ENCODE data around the gene RANBP17. TPM values are rescaled to one million over a fixed set of nuclear protein-coding genes. Genes with fewer than 3 reads are reported as not detected.

The RANBP17 gene
- total RNA-seq, 1 donor from 2014 or later = 2.0 TPM

- no peak for DNase-seq (ENCODE audit: low read depth)
These were observed 451.8 kb downstream of the RANBP17 start for GRCh38 chr5:171313481-171314206.

- no peak for DNase-seq (ENCODE audit: low read depth)
These were observed 453.0 kb downstream of the RANBP17 start for GRCh38 chr5:171314728-171315385.

DNA sequence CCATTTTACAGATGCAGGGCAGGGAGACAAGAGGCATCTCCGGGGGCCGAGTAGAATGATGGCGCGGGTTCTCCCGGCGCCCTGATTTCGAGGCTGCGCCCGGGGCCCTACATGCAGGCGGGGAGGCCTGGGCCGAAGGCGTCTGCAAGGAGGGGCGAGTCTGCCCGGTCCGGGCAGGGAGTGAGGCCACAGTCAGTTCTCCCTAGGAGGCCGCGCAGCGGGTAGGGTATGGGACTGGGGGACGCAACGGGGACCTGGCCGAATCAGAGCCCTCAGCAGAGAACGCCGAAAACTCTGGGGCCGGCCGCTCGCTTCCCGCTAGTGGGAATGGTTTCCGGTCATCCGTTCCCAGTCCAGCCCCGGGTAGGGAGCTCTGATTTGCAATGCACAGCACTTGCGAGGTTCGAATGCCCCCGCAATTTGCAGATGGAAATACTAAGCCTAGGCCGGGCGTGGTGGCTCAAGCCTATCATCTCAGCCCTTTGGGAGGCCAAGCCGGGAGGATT lies 453.6 kb downstream of the RANBP17 start:
- no peak for DNase-seq (ENCODE audit: low read depth)

DNA sequence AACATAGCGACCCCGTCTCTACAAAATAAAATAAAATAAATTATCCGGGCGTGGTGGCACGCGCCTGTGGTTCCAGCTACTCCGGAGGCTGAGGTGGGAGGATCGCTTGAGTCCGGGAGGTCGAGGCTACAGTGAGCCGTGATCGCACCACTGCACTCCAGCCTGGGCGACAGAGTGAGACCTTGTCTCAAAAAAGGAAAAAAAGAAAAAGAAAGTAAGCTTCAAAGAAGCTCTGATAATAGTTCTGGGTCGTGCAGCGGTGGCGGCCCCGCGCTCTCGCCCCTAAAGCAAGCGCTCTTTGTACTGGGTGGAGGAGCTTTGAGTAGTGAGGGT lies 454.1 kb downstream of the RANBP17 start:
- no peak for DNase-seq (ENCODE audit: low read depth)

DNA sequence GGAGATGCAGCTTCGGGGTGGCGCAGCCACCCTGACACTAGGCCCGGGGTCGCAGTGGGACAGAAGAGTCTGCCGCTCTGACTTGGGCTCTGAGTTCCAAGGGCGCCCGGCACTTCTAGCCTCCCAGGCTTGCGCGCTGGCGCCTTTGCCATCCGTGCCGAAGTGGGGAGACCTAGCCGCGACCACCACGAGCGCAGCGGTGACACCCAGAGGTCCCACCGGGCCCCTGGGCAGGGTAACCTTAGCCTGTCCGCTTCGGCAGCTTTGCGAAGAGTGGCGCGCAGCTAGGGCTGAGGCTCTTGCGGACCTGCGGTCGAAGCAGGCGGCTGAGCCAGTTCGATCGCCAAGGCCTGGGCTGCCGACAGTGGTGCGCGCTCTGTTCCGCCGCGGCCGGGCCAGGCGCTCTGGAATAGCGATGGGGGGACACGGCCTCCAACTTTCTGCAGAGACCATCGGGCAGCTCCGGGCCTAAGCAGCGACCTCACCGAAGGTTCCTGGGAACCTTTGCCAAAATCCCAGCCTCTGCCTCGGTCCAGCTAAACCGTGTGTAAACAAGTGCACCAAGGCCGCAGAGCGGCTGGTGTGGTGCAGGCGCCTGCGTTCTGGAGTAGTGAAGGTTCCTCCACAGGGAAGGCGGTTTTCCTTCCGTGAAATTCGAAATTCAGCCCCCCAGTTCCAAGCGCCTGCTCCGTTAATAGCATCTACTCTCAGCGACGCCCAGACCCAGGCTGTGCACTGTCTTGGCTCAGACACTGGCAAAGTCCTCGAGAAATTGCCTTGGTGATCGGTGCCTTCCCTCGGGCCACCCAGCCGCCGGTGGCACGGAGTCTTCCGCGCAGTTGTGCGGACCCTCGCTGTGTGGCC lies 454.7 kb downstream of the RANBP17 start:
- no peak for DNase-seq (ENCODE audit: low read depth)

- DNase-seq (ENCODE audit: low read depth) = no peak
These were observed 455.4 kb downstream of the RANBP17 start for GRCh38 chr5:171317230-171317629.

DNA sequence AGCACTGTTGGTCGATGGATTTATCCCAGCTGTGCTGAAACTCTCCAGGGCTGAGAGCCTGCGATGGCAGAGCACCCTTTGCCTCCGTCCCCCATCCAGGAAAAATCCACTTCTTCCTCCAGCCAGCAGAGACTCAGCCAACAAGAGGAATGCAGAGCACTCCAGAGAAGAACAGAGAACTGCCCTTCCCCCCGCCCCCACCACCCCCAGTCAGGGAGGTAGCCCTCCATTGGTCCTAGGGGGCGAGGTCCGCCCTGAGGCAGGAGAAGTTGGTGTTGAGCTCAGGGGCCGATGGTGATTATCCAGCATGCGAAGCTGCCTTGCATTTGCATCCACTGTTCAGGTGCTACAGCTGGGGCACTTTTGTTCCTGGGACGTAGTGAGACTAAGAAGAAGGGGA lies 456.2 kb downstream of the RANBP17 start:
- DNase-seq (ENCODE audit: low read depth) = no peak

DNA sequence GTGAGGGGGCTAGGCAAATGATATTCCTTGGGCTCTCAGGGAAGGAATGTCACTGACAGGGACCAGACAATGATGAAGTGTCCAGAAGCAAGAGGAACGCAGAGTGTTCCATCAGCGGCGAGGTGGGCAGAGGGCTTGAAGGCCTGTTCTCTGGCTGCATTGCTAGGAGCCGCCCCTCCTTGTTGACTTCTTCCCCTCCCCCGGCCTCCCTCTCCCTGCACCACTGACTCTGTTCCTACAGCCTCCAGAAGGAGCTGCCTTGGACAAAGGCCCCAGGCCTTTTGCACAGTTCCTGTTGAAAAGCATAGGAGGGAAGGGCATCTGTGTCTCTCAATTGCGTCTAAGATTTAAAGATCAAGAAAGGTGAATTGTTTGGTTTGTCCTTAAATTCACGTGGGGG lies 459.6 kb downstream of the RANBP17 start:
- no peak for DNase-seq (ENCODE audit: low read depth)

GRCh38 chr5:171322527-171322926 lies 460.7 kb downstream of the RANBP17 start:
- no peak for DNase-seq (ENCODE audit: low read depth)

DNA sequence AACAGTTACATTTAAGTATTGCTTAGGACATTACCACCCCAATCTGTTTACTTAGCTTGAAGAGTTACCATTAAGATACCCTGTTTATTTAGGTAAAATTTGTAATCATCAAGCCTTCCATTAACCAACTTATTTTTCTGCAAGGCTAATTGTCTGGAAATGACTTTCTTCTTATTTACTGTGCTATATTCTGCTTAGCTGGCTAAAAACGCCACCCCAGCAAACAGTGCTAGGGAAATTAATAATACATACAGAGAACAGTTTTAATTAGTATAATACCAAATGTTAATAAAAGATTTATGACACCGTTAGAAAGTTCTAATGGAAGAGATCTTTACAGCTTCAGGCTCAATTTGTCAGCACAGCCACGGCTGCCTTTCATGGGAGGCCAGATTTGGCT lies 461.2 kb downstream of the RANBP17 start:
- no peak for DNase-seq (ENCODE audit: low read depth)

DNA sequence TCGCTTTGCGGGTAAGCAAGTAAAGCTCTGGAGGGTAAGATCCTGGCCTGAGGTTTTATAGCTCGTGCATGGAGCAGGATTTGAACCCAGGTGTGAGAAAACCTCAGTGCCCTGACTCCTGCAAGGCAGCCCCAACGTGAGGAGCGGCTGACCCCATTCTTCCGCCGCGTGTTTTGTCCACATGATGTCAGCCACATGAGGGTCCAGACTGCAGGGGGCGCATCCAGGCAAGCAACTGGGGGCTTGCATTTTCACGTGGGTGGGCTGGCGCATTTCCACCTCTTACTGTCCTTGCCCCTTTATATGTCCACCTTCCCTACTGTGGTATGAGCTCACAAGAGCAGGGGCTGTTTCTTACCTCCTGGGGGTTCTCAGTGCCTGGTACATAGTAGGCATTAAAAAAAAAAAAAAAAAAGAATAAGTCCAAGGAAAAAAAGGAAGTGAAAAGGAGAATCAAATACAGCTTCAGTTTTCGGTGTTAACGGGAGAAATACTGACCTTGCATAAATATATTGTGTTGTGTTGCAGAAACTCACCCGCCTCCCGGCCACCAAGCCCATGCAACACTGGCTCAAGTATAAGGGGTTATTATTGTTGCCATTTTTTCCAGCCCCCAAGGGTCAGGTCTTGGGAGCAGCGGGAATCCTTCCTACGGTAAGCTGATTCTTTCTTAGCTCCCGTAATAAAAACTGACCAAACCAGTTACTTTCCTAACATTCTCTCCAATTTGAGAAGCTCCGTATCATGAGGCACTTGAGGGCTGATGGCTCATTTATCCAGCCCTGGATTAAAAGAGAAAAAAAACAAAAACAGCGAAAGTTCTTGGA lies 462.2 kb downstream of the RANBP17 start:
- DNase-seq (ENCODE audit: low read depth) = no peak

GRCh38 chr5:171330021-171330420 lies 468.2 kb downstream of the RANBP17 start:
- DNase-seq (ENCODE audit: low read depth) = peak; percentile 65

- no peak for DNase-seq (ENCODE audit: low read depth)
These were observed 473.8 kb downstream of the RANBP17 start for GRCh38 chr5:171335616-171336015.

DNA sequence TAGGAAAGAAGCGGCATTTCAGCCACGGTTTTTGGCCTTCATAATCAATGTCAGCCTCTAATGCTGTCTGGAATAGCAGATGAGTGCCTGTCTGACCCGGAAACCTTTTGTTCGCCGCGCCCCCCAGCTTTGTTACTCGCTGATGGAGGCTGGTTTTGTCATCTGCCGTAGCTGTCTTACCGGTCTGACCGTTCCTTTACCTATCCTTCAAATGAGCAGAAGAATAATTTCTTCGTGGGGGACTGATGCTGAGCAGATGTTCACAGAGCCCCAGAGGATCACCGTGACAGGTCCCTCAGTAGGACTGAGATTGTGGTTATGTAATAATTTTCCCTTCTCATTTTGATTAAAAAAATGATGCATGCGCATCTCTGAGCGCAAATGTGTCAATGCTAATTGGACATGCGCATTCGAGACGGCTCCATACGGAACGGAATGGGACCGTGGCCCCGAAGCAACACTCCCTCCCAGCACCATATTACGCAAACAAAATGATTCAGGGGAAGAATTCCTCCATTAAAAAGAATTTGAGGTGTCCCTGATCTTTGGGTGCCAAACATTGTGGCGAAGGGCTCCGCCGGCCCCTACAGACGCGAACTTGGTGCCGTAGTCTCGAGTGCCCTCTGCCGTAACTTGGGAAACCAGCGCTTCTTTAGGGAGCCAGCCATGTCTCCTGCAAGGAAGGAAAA lies 474.8 kb downstream of the RANBP17 start:
- peak; percentile 59 for DNase-seq (ENCODE audit: low read depth)

DNA sequence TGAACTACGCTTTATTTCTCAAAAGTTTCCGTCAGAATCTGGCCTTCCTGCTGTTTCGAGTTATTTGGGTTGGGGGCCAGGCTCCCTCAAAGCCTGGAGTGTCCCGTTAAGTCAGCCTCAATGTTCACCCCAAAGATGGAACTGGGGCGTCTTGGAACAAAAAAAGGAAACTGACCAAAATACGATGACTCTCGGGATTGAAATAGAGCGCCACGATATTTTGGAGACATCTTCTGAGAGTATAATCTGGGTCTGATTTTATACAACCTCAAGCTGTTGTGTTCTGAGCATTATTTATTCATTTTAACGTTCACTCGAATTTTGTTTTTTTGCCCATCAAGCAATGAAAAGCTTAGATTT lies 475.4 kb downstream of the RANBP17 start:
- no peak for DNase-seq (ENCODE audit: low read depth)

- DNase-seq (ENCODE audit: low read depth) = no peak
These were observed 478.2 kb downstream of the RANBP17 start for GRCh38 chr5:171340042-171340441.

DNA sequence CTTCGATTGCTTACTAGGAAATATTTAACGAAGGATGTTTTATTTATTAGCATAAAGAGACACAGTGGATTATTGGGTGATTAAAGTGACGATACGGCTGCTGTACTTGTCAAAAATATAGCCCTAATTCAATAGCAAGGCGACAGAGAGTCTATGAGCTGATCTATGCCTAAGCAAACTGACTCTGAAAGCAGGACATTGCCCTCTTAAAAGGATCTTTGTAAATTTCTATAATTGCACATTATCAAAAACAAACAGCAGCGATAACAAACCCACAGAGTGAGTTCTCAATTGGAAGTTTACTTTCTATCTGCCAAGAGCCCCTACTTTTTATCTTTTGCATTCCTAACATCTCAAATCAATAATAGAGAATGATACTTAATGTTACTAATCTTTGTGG lies 478.7 kb downstream of the RANBP17 start:
- no peak for DNase-seq (ENCODE audit: low read depth)

- peak; percentile 61 for DNase-seq (ENCODE audit: low read depth)
These were observed 480.7 kb downstream of the RANBP17 start for GRCh38 chr5:171342362-171343111.

GRCh38 chr5:171344936-171345608 lies 483.3 kb downstream of the RANBP17 start:
- no peak for DNase-seq (ENCODE audit: low read depth)

Data from myocyte (in vitro differentiated cells).